NB4 (cell line): Measurements from ENCODE around the gene C2orf68.

Source experiments
- POLR2A ChIP-seq: IDR thresholded peaks from 2 replicates; pipeline ENCODE4 v1.6.1; 2011; ENCODE audit warnings: mild to moderate bottlenecking; ENCODE audit not compliant: insufficient read length; ENCODE audit errors: extremely low read depth
- TF ChIP-seq, protein P1 (sequence below): IDR thresholded peaks from one replicate; pipeline ENCODE4 v1.5.1; 2012; ENCODE audit warnings: low read depth, low read length
- TF ChIP-seq, protein P2 (sequence below): IDR thresholded peaks from 2 replicates; pipeline ENCODE4 v1.6.1; 2011; ENCODE audit warnings: low read depth, low read length

DNA sequence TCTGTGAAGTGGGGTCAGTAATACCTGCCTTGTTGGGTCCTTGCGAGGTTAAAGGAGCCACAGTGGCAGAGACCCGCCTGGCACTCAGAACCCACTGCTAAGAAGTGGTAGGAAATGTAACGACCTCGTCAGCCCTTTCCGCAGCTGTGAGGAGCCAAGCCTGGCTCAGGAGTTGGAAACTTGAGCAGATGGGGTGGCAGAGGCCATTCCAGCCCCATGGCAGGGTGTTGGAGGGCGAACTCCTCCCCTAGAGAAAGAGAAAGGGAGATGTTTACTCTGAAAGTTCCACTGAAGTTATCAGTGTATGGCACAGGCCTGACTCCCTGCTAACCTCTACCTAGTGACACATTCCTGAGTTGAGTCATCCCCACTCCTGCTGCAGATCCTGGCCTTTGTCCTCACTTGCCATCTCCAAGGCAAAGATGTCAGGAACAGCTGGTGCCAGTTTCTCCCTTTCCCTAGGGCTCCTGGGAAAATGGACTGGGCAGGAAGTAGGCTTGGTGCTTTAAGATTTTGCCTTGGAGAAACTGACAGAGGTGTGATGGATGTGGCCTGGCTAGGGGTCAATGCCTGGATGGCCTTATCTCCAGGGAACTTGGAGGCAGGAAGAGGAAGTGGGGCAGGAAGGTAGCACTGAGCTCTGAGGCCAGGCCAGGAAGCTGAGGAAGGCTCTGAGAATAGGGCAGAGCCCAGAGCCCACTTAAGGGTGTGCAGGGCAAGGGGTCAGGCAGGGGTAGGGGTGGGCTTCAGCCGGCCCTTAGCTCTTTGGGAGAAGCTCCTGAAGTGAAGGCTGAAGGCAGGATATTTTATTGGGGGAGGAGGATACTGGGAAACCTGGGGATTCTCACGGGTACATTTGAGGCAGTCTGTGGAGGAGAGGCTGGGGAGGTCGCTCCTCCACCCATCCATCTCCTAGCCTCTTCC lies 26.7 kb downstream of the C2orf68 start:
- TF ChIP-seq, protein P1, sequence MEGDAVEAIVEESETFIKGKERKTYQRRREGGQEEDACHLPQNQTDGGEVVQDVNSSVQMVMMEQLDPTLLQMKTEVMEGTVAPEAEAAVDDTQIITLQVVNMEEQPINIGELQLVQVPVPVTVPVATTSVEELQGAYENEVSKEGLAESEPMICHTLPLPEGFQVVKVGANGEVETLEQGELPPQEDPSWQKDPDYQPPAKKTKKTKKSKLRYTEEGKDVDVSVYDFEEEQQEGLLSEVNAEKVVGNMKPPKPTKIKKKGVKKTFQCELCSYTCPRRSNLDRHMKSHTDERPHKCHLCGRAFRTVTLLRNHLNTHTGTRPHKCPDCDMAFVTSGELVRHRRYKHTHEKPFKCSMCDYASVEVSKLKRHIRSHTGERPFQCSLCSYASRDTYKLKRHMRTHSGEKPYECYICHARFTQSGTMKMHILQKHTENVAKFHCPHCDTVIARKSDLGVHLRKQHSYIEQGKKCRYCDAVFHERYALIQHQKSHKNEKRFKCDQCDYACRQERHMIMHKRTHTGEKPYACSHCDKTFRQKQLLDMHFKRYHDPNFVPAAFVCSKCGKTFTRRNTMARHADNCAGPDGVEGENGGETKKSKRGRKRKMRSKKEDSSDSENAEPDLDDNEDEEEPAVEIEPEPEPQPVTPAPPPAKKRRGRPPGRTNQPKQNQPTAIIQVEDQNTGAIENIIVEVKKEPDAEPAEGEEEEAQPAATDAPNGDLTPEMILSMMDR = no peak
- no peak for TF ChIP-seq POLR2A
- TF ChIP-seq, protein P2, sequence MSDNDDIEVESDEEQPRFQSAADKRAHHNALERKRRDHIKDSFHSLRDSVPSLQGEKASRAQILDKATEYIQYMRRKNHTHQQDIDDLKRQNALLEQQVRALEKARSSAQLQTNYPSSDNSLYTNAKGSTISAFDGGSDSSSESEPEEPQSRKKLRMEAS = no peak
